H9 (cell line): ENCODE measurements around the gene SLC25A48. TPM values are rescaled to one million over a fixed set of nuclear protein-coding genes. Genes with fewer than 3 reads are reported as not detected.

Source experiments
- DNase-seq: peaks from one replicate; pipeline ENCODE4 v3.0.0-alpha.2; 2017
- H2AFZ ChIP-seq: one replicate; pipeline ENCODE4 v1.6.1; 2013; ENCODE audit warnings: mild to moderate bottlenecking, low read length, control low read depth, moderate library complexity
- H2AK5ac ChIP-seq: 2 replicates; pipeline ENCODE4 v1.6.1; 2013; ENCODE audit warnings: low read length, control low read depth, mixed read lengths; ENCODE audit not compliant: insufficient read length
- H2BK120ac ChIP-seq: one replicate; pipeline ENCODE4 v1.6.1; 2013; ENCODE audit warnings: low read depth, mild to moderate bottlenecking, low read length, control low read depth, inconsistent platforms; ENCODE audit not compliant: poor library complexity, severe bottlenecking
- H2BK12ac ChIP-seq: 2 replicates; pipeline ENCODE4 v1.6.1; 2013; ENCODE audit warnings: low read length, control low read depth, mixed read lengths, low read depth; ENCODE audit not compliant: insufficient read length
- H2BK15ac ChIP-seq: 2 replicates; pipeline ENCODE4 v1.6.1; 2013; ENCODE audit warnings: low read depth, low read length, control low read depth
- H2BK20ac ChIP-seq: one replicate; pipeline ENCODE4 v1.6.1; 2013; ENCODE audit warnings: low read depth, mild to moderate bottlenecking, low read length, control low read depth, inconsistent platforms; ENCODE audit not compliant: poor library complexity, severe bottlenecking
- H2BK5ac ChIP-seq: 2 replicates; pipeline ENCODE4 v1.6.1; 2013; ENCODE audit warnings: low read length, control low read depth, mixed read lengths; ENCODE audit not compliant: insufficient read length
- H3K14ac ChIP-seq: 2 replicates; pipeline ENCODE4 v1.6.1; 2013; ENCODE audit warnings: low read length, control low read depth; ENCODE audit not compliant: insufficient read depth
- H3K18ac ChIP-seq: 2 replicates; pipeline ENCODE4 v1.6.1; 2013; ENCODE audit warnings: low read depth, mild to moderate bottlenecking, mixed read lengths, low read length, control low read depth; ENCODE audit not compliant: insufficient read length
- H3K23ac ChIP-seq: 2 replicates; pipeline ENCODE4 v1.6.1; 2013; ENCODE audit warnings: low read length, control low read depth, mixed read lengths, low read depth; ENCODE audit not compliant: insufficient read length
- H3K23me2 ChIP-seq: 2 replicates; pipeline ENCODE4 v1.6.1; 2013; ENCODE audit warnings: low read depth, mild to moderate bottlenecking, mixed read lengths, low read length, control low read depth; ENCODE audit not compliant: insufficient read length, poor library complexity, severe bottlenecking
- H3K27ac ChIP-seq: 2 replicates; pipeline ENCODE4 v1.5.1; 2013; ENCODE audit warnings: low read length, control low read depth, mixed read lengths, low read depth; ENCODE audit not compliant: insufficient read length
- H3K27me3 ChIP-seq: 2 replicates; pipeline ENCODE4 v1.6.1; 2013; ENCODE audit warnings: low read length, control low read depth, inconsistent platforms; ENCODE audit not compliant: insufficient read depth
- H3K4ac ChIP-seq: 2 replicates; pipeline ENCODE4 v1.6.1; 2013; ENCODE audit warnings: low read depth, mild to moderate bottlenecking, control low read depth, inconsistent platforms, low read length, moderate library complexity
- H3K4me1 ChIP-seq: 2 replicates; pipeline ENCODE4 v1.6.1; 2013; ENCODE audit warnings: low read length, control low read depth, inconsistent platforms; ENCODE audit not compliant: insufficient read depth
- H3K4me2 ChIP-seq: 2 replicates; pipeline ENCODE4 v1.6.1; 2013; ENCODE audit warnings: low read length, control low read depth, mixed read lengths; ENCODE audit not compliant: insufficient read length, insufficient read depth
- H3K56ac ChIP-seq: 2 replicates; pipeline ENCODE4 v1.6.1; 2013; ENCODE audit warnings: low read depth, mild to moderate bottlenecking, mixed read lengths, low read length, control low read depth; ENCODE audit not compliant: insufficient read length
- H3K79me1 ChIP-seq: 2 replicates; pipeline ENCODE4 v1.6.1; 2013; ENCODE audit warnings: low read depth, mild to moderate bottlenecking, moderate library complexity, low read length, control low read depth, inconsistent platforms; ENCODE audit not compliant: insufficient read depth, poor library complexity, severe bottlenecking
- H3K79me2 ChIP-seq: 2 replicates; pipeline ENCODE4 v1.6.1; 2013; ENCODE audit warnings: low read length, control low read depth, inconsistent platforms; ENCODE audit not compliant: insufficient read depth
- H3K9ac ChIP-seq: 2 replicates; pipeline ENCODE4 v1.6.1; 2013; ENCODE audit warnings: low read length, control low read depth, mixed read lengths; ENCODE audit not compliant: insufficient read length; ENCODE audit errors: extremely low read depth
- H3K9me3 ChIP-seq: one replicate; pipeline ENCODE4 v1.6.1; 2013; ENCODE audit warnings: low read depth, low read length, inconsistent platforms; ENCODE audit not compliant: control insufficient read depth
- H3T11ph ChIP-seq: one replicate; pipeline ENCODE4 v1.6.1; 2013; ENCODE audit warnings: mild to moderate bottlenecking, low read length, control low read depth, inconsistent platforms
- H4K20me1 ChIP-seq: one replicate; pipeline ENCODE4 v1.6.1; 2013; ENCODE audit not compliant: control insufficient read depth, insufficient read length, insufficient read depth
- H4K5ac ChIP-seq: 2 replicates; pipeline ENCODE4 v1.6.1; 2013; ENCODE audit warnings: low read depth, mild to moderate bottlenecking, mixed read lengths, low read length, control low read depth; ENCODE audit not compliant: insufficient read length
- H4K8ac ChIP-seq: replicated peaks from 2 replicates; pipeline ENCODE4 v1.6.1; 2013; ENCODE audit warnings: low read length, control low read depth, mixed read lengths, low read depth; ENCODE audit not compliant: insufficient read length
- H4K91ac ChIP-seq: 2 replicates; pipeline ENCODE4 v1.6.1; 2013; ENCODE audit warnings: low read depth, mild to moderate bottlenecking, moderate library complexity, mixed read lengths, low read length, control low read depth; ENCODE audit not compliant: insufficient read length
- H3K27ac Mint-ChIP-seq, 3 experiments: 2 replicates in 2 of 3; 3 replicates in 1 of 3; pipeline ENCODE4 v1.8.0; 2020 to 2021; ENCODE audit warnings: mixed read lengths in 3 of 3, mild to moderate bottlenecking in 1 of 3, moderate library complexity in 1 of 3
- H3K27me3 Mint-ChIP-seq: 2 replicates; pipeline ENCODE4 v1.8.0; 2021; ENCODE audit warnings: low read depth, mild to moderate bottlenecking, moderate library complexity, mixed read lengths
- H3K36me3 Mint-ChIP-seq, 3 experiments: 2 replicates in 2 of 3; 3 replicates in 1 of 3; pipeline ENCODE4 v1.8.0; 2020 to 2021; ENCODE audit warnings: low read depth in 3 of 3, mixed read lengths in 3 of 3; ENCODE audit not compliant: insufficient read depth in 1 of 3
- H3K4me1 Mint-ChIP-seq, 2 experiments: 2 replicates each; pipeline ENCODE4 v1.8.0; 2020; ENCODE audit warnings: mixed read lengths in 2 of 2
- H3K4me3 Mint-ChIP-seq, 2 experiments: 2 replicates in 1 of 2; 3 replicates in 1 of 2; pipeline ENCODE4 v1.8.0; 2020 to 2021; ENCODE audit warnings: mild to moderate bottlenecking in 2 of 2, mixed read lengths in 2 of 2, moderate library complexity in 1 of 2
- H3K9me3 Mint-ChIP-seq, 2 experiments: 2 replicates in 1 of 2; 3 replicates in 1 of 2; pipeline ENCODE4 v1.8.0; 2020; ENCODE audit warnings: mild to moderate bottlenecking in 2 of 2, mixed read lengths in 2 of 2, moderate library complexity in 1 of 2
- WGBS: extraction: QIAGEN DNeasy Blood & Tissue Kit; methylation state at CpG from one replicate; pipeline ENCODE4 v1.1.7; 2013; ENCODE audit warnings: missing lambda C conversion rate, low lambda C conversion rate, mixed read lengths; ENCODE audit not compliant: insufficient read length; ENCODE audit errors: extremely low coverage; 5-methylcytosine and 5-hydroxymethylcytosine counted together
- total RNA-seq: library from RNA; stranded (reverse); gene quantifications from 2 replicates; pipeline ENCODE4 v1.2.1, GENCODE V29; 2021
- TF ChIP-seq, protein P1 (sequence below): fragments of 200-600 bp; sonication (generic); conservative IDR thresholded peaks from 3 replicates; pipeline ENCODE4 v1.8.0; 2021; ENCODE audit warnings: antibody characterized with exemption, mild to moderate bottlenecking

SLC25A48 gene
- total RNA-seq, 1 experiment from 2014 or later, result 0.66 TPM

DNA sequence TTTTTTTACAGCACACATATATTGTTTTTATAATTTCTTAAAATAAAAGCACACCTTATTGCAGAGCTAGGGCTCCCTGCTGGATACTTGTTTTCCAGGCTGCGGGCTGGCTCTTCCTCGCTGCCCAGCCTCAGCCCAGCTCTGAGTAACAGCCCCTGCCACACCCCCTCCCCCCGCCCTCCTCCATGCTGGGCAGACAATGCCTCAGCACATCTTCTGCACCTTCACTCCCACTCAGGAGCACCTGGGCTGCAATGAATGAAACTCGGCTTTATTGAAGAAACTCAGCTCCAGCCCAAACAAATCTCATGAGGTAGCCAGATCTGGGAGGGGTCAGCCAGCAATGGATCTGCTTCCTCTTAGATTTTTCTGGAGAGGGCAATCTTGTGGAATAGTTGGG lies 51.7 kb downstream of the SLC25A48 start:
- peaks cover 49% of the 10 kb centered on the region for H3K27me3 Mint-ChIP-seq
- H3K79me1 ChIP-seq, result no peaks in the 10 kb centered on the region
- no peak overlapping the region for H3K4me2 ChIP-seq
- no peak overlapping the region for H2BK12ac ChIP-seq
- peaks cover 17 to 18% of the 10 kb centered on the region in 2 experiments for H3K4me1 Mint-ChIP-seq
- peaks cover 4% of the 10 kb centered on the region for H3K23me2 ChIP-seq
- H3K27ac ChIP-seq, result no peak overlapping the region
- no peak overlapping the region for H3K4me3 Mint-ChIP-seq
- H3K9me3 Mint-ChIP-seq, result no peaks in the 10 kb centered on the region
- no CpG with 5 or more reads among the region's 4 CpGs for WGBS
- no peak overlapping the region for H3K14ac ChIP-seq
- no peaks in the 10 kb centered on the region for H3K79me2 ChIP-seq
- TF ChIP-seq, protein P1, sequence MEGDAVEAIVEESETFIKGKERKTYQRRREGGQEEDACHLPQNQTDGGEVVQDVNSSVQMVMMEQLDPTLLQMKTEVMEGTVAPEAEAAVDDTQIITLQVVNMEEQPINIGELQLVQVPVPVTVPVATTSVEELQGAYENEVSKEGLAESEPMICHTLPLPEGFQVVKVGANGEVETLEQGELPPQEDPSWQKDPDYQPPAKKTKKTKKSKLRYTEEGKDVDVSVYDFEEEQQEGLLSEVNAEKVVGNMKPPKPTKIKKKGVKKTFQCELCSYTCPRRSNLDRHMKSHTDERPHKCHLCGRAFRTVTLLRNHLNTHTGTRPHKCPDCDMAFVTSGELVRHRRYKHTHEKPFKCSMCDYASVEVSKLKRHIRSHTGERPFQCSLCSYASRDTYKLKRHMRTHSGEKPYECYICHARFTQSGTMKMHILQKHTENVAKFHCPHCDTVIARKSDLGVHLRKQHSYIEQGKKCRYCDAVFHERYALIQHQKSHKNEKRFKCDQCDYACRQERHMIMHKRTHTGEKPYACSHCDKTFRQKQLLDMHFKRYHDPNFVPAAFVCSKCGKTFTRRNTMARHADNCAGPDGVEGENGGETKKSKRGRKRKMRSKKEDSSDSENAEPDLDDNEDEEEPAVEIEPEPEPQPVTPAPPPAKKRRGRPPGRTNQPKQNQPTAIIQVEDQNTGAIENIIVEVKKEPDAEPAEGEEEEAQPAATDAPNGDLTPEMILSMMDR, result no peak
- H2AK5ac ChIP-seq, result no peak overlapping the region
- H2BK15ac ChIP-seq, result no peak overlapping the region
- no peak overlapping the region for H3K4ac ChIP-seq
- H3K27me3 ChIP-seq, result peaks cover 2% of the 10 kb centered on the region; the same call in 1 of the 2 replicates
- no peak overlapping the region for H3K56ac ChIP-seq
- no peak for DNase-seq
- no peak overlapping the region for H4K8ac ChIP-seq
- H3K9ac ChIP-seq, result no peak overlapping the region
- H3K23ac ChIP-seq, result no peak overlapping the region
- H2BK120ac ChIP-seq, result no peak overlapping the region
- no peak overlapping the region for H2BK5ac ChIP-seq
- H3K36me3 Mint-ChIP-seq, result no peaks in the 10 kb centered on the region
- no peak overlapping the region for H3K18ac ChIP-seq
- H4K91ac ChIP-seq, result no peak overlapping the region
- H3T11ph ChIP-seq, result no peak overlapping the region
- no peak overlapping the region for H4K5ac ChIP-seq
- no peaks in the 10 kb centered on the region for H3K9me3 ChIP-seq
- H2BK20ac ChIP-seq, result no peak overlapping the region
- H3K4me1 ChIP-seq, result no peaks in the 10 kb centered on the region
- no peak overlapping the region for H3K27ac Mint-ChIP-seq
- no peaks in the 10 kb centered on the region for H4K20me1 ChIP-seq
- H2AFZ ChIP-seq, result no peak overlapping the region
